Fibroblast of the aortic adventitia (primary cell): ENCODE results near the gene PEX14. TPM values are rescaled to one million over a fixed set of nuclear protein-coding genes. Genes with fewer than 3 reads are reported as not detected.

ENCODE experiments used
- DNase-seq: peaks from one replicate; pipeline ENCODE4 v3.0.0-alpha.2; 2010; ENCODE audit warnings: low read depth
- H3K4me3 ChIP-seq: 2 replicates; pipeline ENCODE4 v1.5.1; 2011; ENCODE audit warnings: low read depth, mild to moderate bottlenecking, control low read depth, low read length, moderate library complexity
- CTCF ChIP-seq: IDR thresholded peaks from 2 replicates; pipeline ENCODE4 v1.5.1; 2011; ENCODE audit warnings: mild to moderate bottlenecking, low read length, control low read depth, inconsistent platforms; ENCODE audit not compliant: insufficient read depth
- total RNA-seq: library from RNA; depleted of rRNA; stranded (reverse); fragments of >200 nt; gene quantifications from 2 replicates; pipeline ENCODE4 v1.2.3, GENCODE V29; 2012; ENCODE audit warnings: low replicate concordance

Gene PEX14
- total RNA-seq, 1 donor: 12.2 TPM

- H3K4me3 ChIP-seq: no peak overlapping the region
- no peak for TF ChIP-seq CTCF
- DNase-seq: no peak
Measured at GRCh38 chr1:10670190-10670589, 195.4 kb downstream of the PEX14 start.

- TF ChIP-seq CTCF: no peak
- no peak overlapping the region for H3K4me3 ChIP-seq
- no peak for DNase-seq
Measured at GRCh38 chr1:10671090-10671489, 196.3 kb downstream of the PEX14 start.

- TF ChIP-seq CTCF: no peak
- no peak for DNase-seq
- H3K4me3 ChIP-seq: no peak overlapping the region
Measured at GRCh38 chr1:10671622-10672342, 197.0 kb downstream of the PEX14 start.

- DNase-seq: no peak
- no peak for TF ChIP-seq CTCF
- no peak overlapping the region for H3K4me3 ChIP-seq
Measured at GRCh38 chr1:10672343-10673050, 197.7 kb downstream of the PEX14 start.

- TF ChIP-seq CTCF: no peak
- DNase-seq: no peak
- no peak overlapping the region for H3K4me3 ChIP-seq
Measured at GRCh38 chr1:10673109-10673711, 198.5 kb downstream of the PEX14 start.

- TF ChIP-seq CTCF: no peak
- no peak for DNase-seq
- H3K4me3 ChIP-seq: no peak overlapping the region
Measured at GRCh38 chr1:10674222-10674621, 199.5 kb downstream of the PEX14 start.
